ENCODE results near the gene IL4R.
"Not testable (repeated sequence)": the region's sequence is repeated elsewhere in the genome, so short reads cannot be mapped to it uniquely, and the experiment has no call there.

IL4R gene

GRCh38 chr16:27379919-27380318, 66.1 kb downstream of the IL4R start:
- DNase-seq (ENCODE audit: low read depth in 3 of 3): no peak

- no peak for DNase-seq (ENCODE audit: low read depth in 3 of 3)
Observed at GRCh38 chr16:27381236-27381635, 67.5 kb downstream of the IL4R start.

GRCh38 chr16:27381974-27382855, 68.4 kb downstream of the IL4R start:
- DNase-seq (ENCODE audit: low read depth in 3 of 3): no peak

- DNase-seq (ENCODE audit: low read depth in 3 of 3): no peak
Observed at GRCh38 chr16:27383556-27384243, 69.9 kb downstream of the IL4R start.

- no peak for DNase-seq (ENCODE audit: low read depth in 3 of 3)
Observed at GRCh38 chr16:27384425-27384824, 70.7 kb downstream of the IL4R start.

- DNase-seq (ENCODE audit: low read depth in 3 of 3): no peak
Observed at GRCh38 chr16:27385398-27385797, 71.6 kb downstream of the IL4R start.

GRCh38 chr16:27386674-27387073, 72.9 kb downstream of the IL4R start:
- DNase-seq (ENCODE audit: low read depth in 3 of 3): no peak

GRCh38 chr16:27387724-27388123, 74.0 kb downstream of the IL4R start:
- no peak for DNase-seq (ENCODE audit: low read depth in 3 of 3)

- DNase-seq (ENCODE audit: low read depth in 3 of 3): no peak
Observed at GRCh38 chr16:27389272-27389961, 75.6 kb downstream of the IL4R start.

GRCh38 chr16:27390151-27390550, 76.4 kb downstream of the IL4R start:
- no peak for DNase-seq (ENCODE audit: low read depth in 3 of 3)

- no peak for DNase-seq (ENCODE audit: low read depth in 3 of 3)
Observed at GRCh38 chr16:27392671-27393070, 78.9 kb downstream of the IL4R start.

GRCh38 chr16:27394516-27394915, 80.7 kb downstream of the IL4R start:
- DNase-seq (ENCODE audit: low read depth in 3 of 3): no peak

GRCh38 chr16:27398341-27398893, 84.6 kb downstream of the IL4R start:
- not testable (repeated sequence) for DNase-seq (ENCODE audit: low read depth in 3 of 3)

GRCh38 chr16:27398894-27399853, 85.4 kb downstream of the IL4R start:
- DNase-seq (ENCODE audit: low read depth in 3 of 3): no peak

GRCh38 chr16:27399969-27400368, 86.2 kb downstream of the IL4R start:
- no peak for DNase-seq (ENCODE audit: low read depth in 3 of 3)

- no peak for DNase-seq (ENCODE audit: low read depth in 3 of 3)
Observed at GRCh38 chr16:27400751-27401620, 87.2 kb downstream of the IL4R start.

- peak; percentile 69 to 80 (median 79) for DNase-seq (ENCODE audit: low read depth in 3 of 3)
Observed at GRCh38 chr16:27401768-27402568, 88.2 kb downstream of the IL4R start, which contains the start of gene IL21R. IL21R (plus strand) TSS chr16:27402174; CDS start chr16:27430072, 27,898 bp downstream.

GRCh38 chr16:27402569-27402963, 88.8 kb downstream of the IL4R start:
- no peak for DNase-seq (ENCODE audit: low read depth in 3 of 3)
